GM11168 (cell line): ENCODE results near the gene ZNF211.

Experiments
- in situ Hi-C: fragments of 300-500 bp; cut with MboI; formaldehyde crosslinking; loops from one replicate; pipeline ENCODE4 v1.12.0; 2022; ENCODE audit warnings: low sequenced_read_pairs; ENCODE audit not compliant: unreplicated experiment

ZNF211 gene

GRCh38 chr19:57653689-57654088 lies 20.7 kb downstream of the ZNF211 start:
- in situ Hi-C loops, result no loop called here

GRCh38 chr19:57655443-57655842 lies 22.5 kb downstream of the ZNF211 start:
- in situ Hi-C loops, result no loop called here

- in situ Hi-C loops, result no loop called here
Measured at GRCh38 chr19:57656346-57656745, 23.4 kb downstream of the ZNF211 start.

GRCh38 chr19:57664269-57665127 lies 31.5 kb downstream of the ZNF211 start:
- in situ Hi-C loops, result no loop called here

GRCh38 chr19:57665261-57665806 lies 32.4 kb downstream of the ZNF211 start:
- in situ Hi-C loops, result no loop called here

- in situ Hi-C loops, result no loop called here
Measured at GRCh38 chr19:57667228-57667627, 34.3 kb downstream of the ZNF211 start.

- in situ Hi-C loops, result no loop called here
Measured at GRCh38 chr19:57668635-57669034, 35.7 kb downstream of the ZNF211 start, which contains the start of gene ZSCAN4. Gene ZSCAN4, plus strand, starts transcription at chr19:57668935. Its CDS starts 7,211 bp downstream, at chr19:57676146.

GRCh38 chr19:57671124-57671895 lies 38.3 kb downstream of the ZNF211 start:
- in situ Hi-C loops, result no loop called here

- in situ Hi-C loops, result no loop called here
Measured at GRCh38 chr19:57672466-57672865, 39.5 kb downstream of the ZNF211 start.

- in situ Hi-C loops, result no loop called here
Measured at GRCh38 chr19:57675881-57676280, 42.9 kb downstream of the ZNF211 start.

GRCh38 chr19:57682226-57682766 lies 49.3 kb downstream of the ZNF211 start:
- in situ Hi-C loops, result no loop called here

- in situ Hi-C loops, result no loop called here
Measured at GRCh38 chr19:57686727-57687126, 53.8 kb downstream of the ZNF211 start.

GRCh38 chr19:57687363-57688010 lies 54.5 kb downstream of the ZNF211 start:
- in situ Hi-C loops, result no loop called here

GRCh38 chr19:57688011-57688763 lies 55.2 kb downstream of the ZNF211 start:
- in situ Hi-C loops, result no loop called here

- in situ Hi-C loops, result no loop called here
Measured at GRCh38 chr19:57689750-57690149, 56.8 kb downstream of the ZNF211 start.
